ENCODE measurements around the gene RBM20.
"Not testable (repeated sequence)": the region's sequence is repeated elsewhere in the genome, so short reads cannot be mapped to it uniquely, and the experiment has no call there.

Gene RBM20

GRCh38 chr10:110643653-110644597 lies at the start of gene RBM20:
TSS of gene RBM20 (plus strand) at chr10:110644336. CDS start at chr10:110644455, 119 bp downstream.
- no peak for DNase-seq

DNA sequence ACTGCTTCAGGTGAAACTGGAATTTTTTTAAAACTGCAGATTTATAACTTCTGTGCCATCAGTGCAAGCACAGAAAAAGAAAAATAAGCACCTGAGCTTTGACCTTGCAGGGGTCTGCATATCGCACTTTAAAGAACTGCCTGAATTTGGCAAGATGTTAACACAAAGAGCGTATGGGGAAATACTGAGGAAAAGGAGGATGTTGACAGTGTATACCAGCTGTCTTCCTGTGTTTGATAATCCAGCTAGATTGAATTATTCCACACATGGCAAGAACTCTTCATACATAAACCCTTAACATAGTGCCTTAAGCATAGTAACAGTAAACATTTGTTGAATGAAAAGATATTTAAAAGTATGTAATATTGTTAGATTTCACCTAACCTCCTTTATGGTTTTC lies 46.7 kb upstream of the RBM20 start:
- no peak for DNase-seq

GRCh38 chr10:110600487-110601101 lies 43.5 kb upstream of the RBM20 start:
- DNase-seq = peak; percentile 66

- no peak for DNase-seq
These were observed 42.6 kb upstream of the RBM20 start for GRCh38 chr10:110601581-110601980.

GRCh38 chr10:110608087-110608486 lies 36.0 kb upstream of the RBM20 start:
- no peak for DNase-seq

DNA sequence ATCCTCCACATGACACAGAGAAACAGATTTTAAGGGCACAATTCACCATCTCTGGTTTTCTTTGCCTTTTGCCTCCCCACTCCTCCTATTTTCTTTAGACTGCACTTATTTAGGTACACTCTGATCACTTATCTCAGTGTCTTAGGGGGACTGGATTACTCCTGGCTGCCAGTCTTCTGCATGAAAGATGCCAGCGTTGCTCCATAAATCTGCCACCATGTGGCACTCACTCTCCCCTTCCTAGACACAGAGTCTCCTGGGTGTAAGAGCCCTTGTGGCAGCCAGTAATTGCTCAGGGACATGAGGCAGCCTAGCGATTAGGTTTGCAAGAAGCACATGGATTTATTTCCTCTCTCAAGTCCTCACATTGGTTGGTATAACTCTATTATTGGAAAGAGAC lies 34.5 kb upstream of the RBM20 start:
- no peak for DNase-seq

- peak; percentile 76 for DNase-seq
These were observed 33.8 kb upstream of the RBM20 start for GRCh38 chr10:110610308-110610774.

- DNase-seq = not testable (repeated sequence)
These were observed 33.4 kb upstream of the RBM20 start for GRCh38 chr10:110610781-110611180.

DNA sequence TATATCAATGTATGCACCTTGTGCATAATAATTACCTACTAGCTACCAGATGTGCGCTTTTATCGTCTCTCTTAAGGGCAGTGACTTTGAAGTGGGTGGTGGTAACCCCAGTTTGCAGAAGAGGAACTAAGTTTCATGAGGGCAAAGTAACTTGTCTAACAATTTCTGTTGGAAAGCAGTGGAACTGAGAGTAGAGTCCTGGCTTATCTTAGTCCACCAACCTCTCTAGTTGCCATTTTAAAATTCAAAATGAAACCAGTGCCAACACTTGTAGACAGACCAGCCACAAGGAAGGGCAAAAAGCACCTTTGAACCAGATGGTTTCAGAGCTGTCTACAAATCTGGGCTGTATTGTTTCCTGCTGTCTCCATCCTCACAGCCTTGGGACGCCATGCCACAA lies 32.0 kb upstream of the RBM20 start:
- peak; percentile 54 for DNase-seq

- no peak for DNase-seq
These were observed 31.5 kb upstream of the RBM20 start for GRCh38 chr10:110612629-110613028.

GRCh38 chr10:110613341-110613995 lies 30.7 kb upstream of the RBM20 start:
- peak; percentile 64 for DNase-seq

- DNase-seq = peak; percentile 83
These were observed 30.1 kb upstream of the RBM20 start for GRCh38 chr10:110613996-110614495.

DNA sequence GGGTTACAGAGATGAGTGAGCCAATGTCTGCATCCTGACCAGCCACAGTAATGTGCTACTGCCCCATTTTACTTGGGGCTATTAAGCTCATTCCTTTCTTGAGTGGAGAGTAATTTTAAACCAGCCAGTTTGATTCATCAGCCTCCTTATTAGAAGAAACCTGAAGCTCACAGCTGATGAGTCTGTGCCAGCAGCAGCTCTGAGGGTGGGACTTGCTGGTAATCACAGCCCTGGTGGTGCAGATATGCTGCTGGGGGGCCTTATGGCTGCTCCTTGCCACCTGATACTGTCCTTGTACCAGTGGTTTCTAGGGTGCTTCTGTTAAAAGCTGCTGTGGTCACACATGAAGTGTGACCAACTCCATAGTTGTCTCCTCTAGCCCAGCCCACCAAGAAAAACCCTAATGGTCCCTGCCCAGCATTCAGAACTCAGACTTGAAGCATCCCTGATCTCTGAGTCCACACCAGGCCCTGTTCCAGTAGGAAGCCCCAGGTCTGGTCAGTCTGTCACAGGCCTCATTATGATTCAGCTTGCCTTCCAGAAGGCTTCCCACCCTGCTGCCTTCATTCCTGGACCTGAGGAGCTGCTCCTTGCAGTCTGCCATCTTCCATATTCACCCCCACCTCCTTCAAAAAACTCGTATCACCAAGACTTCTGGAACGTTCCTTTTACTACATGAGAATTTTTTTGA lies 28.9 kb upstream of the RBM20 start:
- peak; percentile 26 for DNase-seq

GRCh38 chr10:110616493-110617033 lies 27.6 kb upstream of the RBM20 start:
- no peak for DNase-seq

DNA sequence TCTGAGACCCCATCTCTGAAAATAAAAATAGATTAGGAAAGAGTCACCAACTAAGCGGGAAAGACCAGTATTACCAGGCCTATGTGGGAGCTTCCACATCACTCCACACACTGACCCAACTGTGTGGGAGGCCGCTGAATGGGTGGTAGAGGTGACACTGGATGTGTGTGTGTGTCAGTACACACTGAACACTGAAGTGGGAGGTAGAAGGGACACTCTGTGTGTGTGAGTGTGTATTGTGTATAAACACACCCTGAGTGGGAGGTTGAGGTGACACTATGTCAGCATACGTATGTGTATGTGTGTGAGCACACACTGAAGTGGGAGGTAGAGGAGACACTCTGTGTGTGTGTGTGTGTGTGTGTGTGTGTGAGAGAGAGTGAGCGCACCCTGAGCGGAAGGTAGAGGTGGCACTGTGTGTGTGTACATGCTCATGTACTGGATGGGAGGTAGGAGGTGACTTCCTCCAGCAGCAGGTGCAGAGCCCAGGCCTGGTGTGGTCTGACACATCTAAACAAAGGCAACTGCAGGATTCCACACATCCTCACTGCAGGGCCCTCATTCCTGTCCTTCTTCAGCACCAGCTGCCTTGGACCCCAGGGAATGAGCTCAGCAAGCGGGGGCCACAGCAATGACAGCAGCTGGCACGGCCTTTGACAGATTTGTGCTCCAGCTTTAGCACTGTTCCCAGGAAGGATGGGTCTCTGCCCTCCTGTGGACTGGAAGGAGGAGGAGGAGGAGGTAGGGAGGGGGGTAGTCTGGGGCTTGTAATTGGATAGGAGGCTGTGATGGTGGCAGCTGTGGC lies 26.5 kb upstream of the RBM20 start:
- DNase-seq = no peak

DNA sequence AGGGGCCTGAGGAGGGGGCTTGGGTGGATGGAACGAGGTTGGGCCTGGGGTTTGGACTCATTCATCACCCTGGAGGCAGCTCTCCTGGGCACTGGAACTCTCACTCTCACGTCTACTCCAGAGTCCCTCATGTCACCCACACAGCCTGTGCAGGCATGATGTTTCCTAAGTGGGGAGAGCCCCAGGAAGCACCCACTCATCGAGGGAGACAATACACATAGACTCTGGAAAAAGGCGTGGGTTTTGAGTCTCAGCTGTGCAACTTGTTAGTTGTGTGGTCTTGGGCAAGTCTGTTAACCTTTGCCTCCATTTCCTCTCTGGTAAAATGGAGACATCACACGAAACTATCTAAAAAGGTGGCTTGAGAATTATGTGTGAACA lies 25.9 kb upstream of the RBM20 start:
- DNase-seq = peak; percentile 47

DNA sequence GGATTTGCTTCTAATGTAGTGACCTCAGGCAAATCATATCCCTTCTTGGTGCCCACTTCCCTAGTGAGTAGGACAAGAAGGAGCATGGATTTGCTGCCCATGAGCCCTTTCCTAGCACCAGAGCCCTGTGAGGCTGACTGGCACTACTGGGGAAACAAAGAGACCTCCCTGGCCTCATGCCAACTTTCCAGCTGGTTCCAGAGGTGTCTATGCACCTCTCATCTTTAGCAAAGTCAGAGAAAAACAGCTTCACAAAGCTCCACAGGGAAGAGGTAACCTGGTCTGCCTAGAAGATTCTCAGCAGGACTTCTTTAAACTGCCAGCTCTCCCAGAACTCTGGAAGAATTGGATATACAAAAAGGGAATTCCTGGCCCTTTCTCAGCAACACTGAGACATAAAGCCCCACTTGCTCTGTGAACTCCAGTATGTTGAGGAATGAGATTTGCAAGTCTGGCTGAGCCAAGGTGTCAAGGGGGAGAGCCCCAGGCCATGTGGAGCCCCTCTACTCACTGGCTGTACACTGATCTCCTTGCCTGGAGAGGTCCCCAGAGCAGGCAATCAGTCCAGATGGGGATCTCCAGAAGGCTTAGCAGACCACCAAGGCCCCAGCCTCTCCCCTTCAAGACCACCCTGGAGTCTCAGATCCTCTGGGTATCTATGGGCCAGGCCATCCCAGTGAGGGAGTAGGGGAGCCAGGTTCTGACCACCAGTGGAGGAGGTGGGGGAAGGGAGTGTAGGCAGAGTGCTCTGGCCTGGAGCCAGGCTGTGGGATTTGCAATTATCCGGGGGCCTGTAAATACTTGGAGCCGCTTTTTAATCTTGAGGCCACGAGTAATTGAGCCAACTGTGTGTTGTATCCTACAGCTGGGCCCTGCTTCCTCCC lies 24.4 kb upstream of the RBM20 start:
- DNase-seq = no peak

- DNase-seq = no peak
These were observed 23.8 kb upstream of the RBM20 start for GRCh38 chr10:110620398-110620719.

- DNase-seq = not testable (repeated sequence)
These were observed 20.8 kb upstream of the RBM20 start for GRCh38 chr10:110623316-110623715.

- no peak for DNase-seq
These were observed 18.7 kb upstream of the RBM20 start for GRCh38 chr10:110625356-110625894.
